HG03135 (cell line): Measurements from ENCODE around the gene EML6.
"Not testable (repeated sequence)": the region's sequence is repeated elsewhere in the genome, so short reads cannot be mapped to it uniquely, and the experiment has no call there.

Source experiments
- ATAC-seq: cut with Tn5 transposase; IDR thresholded peaks from one replicate; pipeline ENCODE4 v1.9.1; 2021; ENCODE audit warnings: mild to moderate bottlenecking, moderate library complexity; ENCODE audit not compliant: unreplicated experiment

The EML6 gene

GRCh38 chr2:54839461-54840255, 116.2 kb downstream of the EML6 start:
- ATAC-seq, result no peak

DNA sequence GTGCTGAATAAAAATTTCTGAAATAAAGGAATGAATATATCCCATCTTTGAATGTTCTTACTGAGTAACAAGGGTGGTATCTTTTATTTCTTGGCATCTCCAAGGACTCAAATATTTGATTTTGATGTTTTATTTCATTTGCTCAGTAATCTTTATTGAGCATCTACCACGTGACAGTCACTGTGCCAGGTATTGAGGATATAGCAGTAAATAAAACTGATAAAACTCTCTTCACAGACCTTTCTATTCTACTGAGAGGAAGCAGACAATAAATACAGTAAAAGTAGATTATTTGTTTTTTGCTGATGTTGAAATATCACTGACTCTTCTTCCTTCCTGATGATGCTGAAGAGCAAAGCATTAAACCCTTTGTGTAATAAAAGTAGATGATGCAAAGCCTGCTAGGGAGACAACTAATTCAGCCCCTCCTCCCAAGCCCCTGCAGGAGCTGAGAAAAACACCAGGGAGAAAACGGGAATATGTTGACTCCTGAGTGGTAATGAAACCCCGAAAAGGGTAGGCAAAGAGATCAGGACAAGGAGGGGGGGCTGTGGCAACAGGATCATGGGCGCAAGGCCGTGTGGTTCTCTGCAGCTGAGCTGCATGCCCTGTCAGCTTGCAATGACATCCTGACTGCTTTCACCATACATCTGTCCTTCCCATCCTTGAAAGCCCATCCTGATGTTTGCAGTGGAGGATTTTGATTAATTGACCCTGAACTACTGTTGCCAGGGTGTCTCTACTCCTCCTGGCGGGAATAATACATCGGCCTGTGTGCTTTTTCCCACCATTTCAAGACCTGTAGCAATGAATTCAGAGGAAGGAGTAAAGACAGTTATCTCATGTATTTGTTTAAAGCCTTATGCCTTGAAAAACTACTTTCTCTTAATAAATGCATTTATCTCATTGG, 117.4 kb downstream of the EML6 start:
- no peak for ATAC-seq

GRCh38 chr2:54841500-54841899, 118.0 kb downstream of the EML6 start:
- not testable (repeated sequence) for ATAC-seq

DNA sequence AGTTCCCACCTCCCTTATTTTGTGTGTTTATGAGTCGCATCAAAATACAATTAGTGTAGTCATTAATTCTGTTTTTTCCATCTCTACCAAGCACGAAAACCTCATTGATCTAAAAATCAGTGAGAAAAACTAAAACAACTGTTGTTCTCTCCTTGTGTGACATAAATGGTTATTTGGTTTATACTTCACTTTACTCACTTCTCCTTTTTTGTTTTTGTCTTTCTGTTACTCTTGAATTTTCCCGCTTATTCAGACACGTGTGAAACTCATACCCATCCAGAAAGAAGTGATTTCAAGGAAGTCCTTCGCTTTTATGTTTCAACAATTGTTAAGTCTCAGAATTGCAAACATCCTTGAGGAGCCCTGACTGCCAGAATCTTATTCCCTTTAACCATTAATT, 121.6 kb downstream of the EML6 start:
- ATAC-seq, result no peak

DNA sequence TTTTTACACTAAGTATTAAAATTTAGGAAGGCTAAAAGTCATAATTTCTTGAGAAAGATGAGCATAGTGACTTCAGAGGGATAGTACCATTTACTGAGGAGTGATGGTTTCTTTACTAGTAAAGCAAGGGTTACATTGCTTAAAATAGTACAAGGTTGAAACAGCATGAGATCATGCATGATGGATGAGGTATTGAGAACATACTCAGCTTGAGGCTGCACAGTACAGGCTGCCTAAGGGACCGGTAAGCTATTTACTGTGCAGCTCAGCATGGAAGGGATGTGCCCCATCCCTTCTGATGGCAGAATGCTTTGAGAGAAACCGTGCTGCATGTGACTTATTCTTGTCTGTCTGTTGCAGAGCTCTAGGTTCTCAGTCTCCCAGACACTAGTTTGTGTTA, 122.1 kb downstream of the EML6 start:
- no peak for ATAC-seq

DNA sequence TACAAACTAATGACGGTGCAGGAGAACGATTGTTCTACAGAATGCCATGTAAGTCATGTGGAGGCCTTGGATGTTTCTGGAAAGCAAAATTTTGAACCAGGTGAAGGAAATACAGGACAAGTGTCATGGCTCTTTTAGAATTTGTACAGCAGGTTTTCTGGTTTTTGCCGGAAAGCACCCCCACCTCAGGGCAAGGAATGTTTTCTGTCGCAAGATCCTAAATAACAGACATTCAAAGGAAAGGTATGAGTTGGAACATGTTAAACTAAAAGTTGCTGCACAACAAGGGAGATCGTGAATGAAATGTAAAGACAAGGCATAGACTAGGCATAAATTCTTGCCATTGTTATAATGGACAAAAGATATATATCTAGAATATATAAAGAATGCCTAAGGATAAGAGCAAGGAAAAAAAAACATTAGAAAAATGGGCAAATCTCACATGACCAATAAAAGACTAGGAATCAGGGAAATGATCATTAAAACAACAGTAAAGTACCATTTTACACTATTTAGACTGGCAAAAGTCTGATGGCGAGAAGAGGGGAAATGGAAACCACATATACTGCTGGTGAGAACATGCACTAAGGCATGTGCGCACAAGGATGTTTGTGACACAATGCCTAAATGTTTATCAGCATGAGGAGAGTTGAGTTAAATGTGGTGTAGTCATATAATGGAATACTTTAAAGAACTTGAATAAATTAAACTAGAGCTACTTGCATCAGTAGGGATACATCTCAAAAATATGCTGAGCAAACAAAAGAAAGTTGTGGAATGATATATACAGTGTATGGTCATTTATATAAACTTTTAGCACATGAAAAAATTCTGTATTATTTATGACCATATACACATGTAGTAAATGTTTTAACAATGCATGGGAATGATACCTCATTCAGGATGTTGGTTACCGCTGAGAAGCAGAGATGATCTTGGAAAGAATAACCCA, 127.0 kb downstream of the EML6 start:
- no peak for ATAC-seq

DNA sequence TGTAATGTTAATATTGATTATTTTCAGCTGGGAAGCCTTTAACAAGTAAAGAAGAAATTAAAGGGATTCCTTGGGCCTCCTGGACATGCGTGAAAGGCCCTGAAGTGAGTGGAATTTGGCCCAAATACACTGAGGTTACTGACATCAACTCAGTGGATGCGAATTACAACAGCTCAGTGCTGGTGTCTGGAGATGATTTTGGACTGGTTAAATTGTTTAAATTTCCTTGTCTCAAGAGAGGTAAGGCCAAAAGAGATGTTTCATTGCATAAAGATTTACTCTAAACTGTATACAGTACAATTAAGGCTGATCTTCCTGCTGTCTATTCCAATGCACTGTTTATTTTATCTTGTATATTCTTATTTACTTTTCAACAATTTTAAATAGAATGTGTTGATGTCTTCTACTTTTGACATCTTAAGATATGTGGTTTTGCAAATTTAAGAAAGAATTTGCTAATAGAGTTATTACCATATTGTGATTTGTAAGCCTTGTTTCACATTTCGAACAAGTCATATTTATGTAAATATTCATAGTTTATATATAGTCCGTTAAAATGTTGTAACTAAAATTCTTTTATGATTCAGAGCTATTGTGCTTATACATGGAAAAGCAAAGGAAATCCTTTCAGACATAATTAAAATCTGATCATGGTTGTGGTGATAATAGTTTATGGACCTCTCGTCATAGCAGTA, 130.3 kb downstream of the EML6 start:
- ATAC-seq, result no peak

- no peak for ATAC-seq
Measured at GRCh38 chr2:54855434-54855833, 132.0 kb downstream of the EML6 start.

DNA sequence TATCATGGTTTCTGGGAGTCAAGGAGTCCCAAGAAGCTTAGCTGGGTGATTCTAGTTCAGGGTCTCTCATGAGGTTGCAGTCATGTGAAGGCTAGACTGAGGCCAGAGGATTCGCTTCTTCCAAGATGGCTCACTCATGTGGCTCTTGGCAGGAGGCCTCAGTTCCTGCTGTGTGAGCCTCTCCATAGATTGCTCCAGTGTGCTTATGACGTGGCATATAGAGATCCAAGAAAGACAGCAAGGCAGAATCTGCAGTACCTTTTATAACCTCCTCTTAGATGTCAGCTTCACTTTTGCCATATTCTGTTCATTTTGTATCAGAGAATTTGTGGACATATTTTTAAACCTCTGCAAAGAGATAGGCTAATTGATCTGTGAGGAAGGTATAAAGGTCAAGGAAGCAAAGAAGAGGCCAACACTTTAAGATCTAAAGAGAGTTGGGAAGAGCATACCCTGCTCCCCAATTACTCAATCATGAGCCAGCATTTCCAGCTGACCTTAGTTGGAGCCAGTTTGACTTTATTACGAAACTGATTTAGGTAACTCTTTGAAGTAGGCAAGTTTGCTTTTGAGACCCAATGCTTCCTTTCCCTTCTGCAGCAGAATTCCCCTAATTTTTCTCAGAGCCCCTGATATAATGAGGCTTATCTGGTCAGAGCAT, 134.7 kb downstream of the EML6 start:
- ATAC-seq, result no peak

- ATAC-seq, result no peak
Measured at GRCh38 chr2:54859416-54859815, 136.0 kb downstream of the EML6 start.

GRCh38 chr2:54859997-54860701, 136.7 kb downstream of the EML6 start:
- ATAC-seq, result no peak

- no peak for ATAC-seq
Measured at GRCh38 chr2:54862229-54862628, 138.8 kb downstream of the EML6 start.

- no peak for ATAC-seq
Measured at GRCh38 chr2:54862742-54863141, 139.3 kb downstream of the EML6 start.

GRCh38 chr2:54863660-54864059, 140.2 kb downstream of the EML6 start:
- no peak for ATAC-seq

DNA sequence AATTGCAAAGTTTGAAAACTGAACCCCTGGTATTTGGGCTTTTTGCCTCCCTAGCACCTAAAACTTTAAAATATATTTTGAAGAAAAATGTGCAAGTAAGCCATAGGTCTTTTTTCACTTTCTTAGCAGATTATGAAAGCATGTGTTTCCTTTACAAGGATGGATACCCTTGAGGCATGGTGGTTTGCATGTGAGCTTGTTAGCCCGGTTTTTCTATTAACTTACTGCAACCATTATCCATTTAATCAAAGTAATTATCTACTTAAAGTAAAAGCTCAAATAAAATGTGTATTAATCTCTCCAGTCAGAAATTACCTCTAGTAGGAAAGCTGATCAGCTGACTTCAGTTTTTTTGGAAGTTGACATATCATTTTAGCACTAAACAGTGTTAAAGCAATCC, 140.6 kb downstream of the EML6 start:
- no peak for ATAC-seq

DNA sequence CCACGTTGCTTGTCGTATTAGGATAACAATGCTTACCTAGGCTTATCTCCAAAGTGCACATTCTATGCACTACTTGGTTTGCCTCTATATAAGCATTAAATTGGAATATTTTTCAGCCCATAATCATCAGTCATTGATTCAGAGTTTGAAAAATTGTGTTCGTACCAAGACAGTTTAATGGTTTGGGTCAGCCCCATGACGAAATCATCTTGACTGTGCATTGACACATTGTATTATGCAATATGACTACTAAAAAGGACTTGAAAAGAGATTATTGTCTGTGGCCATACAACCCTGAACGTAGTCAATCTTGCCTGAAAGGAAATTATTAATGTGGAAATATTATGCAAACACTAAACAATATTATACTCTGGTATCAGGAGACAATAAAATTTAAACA, 141.3 kb downstream of the EML6 start:
- ATAC-seq, result no peak

DNA sequence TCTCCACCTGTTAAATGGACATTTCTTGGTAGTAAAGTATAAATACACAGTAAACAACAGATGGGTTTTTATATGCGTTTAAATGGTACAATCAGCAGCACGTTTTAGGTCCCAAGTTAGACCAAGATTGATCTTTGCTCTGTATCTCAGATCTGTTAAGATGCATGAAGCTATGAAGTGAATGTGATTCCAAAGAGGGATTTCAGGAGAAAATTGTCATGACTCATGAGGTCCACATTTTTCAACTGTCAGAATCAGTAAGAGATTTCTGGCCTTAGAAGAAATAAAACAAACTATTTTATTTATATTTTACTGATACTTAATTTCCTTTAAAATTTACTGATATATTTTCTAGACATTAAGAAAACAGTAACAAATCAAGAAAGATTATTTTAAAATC, 142.7 kb downstream of the EML6 start:
- ATAC-seq, result no peak

DNA sequence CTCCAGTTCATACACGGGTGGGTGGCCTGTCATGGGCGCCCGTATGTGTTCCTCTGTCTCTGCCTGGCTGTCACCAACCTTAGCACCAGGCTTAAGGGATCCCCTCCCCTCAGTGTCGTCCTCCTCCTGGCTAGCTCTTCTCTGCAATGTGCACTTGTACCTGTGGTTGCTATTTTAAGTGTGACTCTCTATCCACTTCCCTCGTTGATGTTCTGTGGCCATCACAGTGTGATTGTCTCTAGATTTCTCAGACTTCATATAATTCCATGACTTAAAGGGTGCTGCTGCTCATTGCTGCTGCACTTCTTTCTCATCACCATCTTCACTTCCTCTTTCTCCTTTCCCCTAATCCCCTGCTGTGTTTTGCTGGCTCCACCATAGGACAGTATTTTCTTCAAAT, 143.4 kb downstream of the EML6 start:
- peak; percentile 88 for ATAC-seq

DNA sequence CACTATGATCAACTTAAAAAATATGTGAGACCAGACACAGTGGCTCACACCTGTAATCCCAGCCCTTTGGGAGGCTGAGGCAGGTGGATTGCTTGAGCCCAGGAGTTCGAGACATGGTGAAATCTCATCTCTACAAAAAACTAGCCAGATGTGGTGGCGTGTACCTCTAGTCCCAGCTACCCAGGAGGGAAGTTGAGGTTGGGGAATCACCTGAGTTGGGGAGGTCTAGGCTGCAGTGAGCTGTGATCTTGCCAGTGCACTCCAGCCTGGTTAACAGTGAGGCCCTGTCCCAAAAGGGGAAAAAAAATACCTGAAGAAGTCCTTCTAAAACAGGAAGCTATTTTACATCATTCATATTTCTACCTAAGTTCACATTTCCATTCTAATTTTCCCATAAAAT, 144.0 kb downstream of the EML6 start:
- peak; percentile 24 for ATAC-seq
